ENCODE results near the gene COPG2. TPM values are rescaled to one million over a fixed set of nuclear protein-coding genes. Genes with fewer than 3 reads are reported as not detected.

The COPG2 gene
- total RNA-seq, 1 experiment from 2014 or later = 13.9 TPM

DNA sequence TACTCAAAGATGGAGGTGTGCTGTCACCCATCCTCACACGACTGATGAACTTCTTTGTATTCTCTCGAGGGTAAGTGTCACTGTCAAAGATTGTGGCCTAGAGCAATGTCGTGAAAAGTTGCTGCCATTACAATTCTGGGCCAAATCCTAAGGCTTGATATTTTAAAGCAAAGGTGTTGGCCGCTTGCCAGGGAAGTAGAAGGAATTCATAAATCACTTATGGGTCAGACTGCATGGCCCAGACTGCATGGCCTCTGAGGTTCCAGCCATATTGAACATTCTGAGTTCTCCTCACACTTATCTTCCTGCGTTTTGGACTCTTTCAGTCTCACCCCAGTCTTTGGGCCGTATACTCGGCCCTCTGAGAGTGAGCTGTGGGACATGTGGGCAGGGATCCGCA, 168.1 kb downstream of the COPG2 start:
- no TSS peak for BruUV-seq (replicated peaks)
- no peak overlapping the region for H3K27ac Mint-ChIP-seq (ENCODE audit: unreplicated experiment)
- Histone ChIP-seq H3K27me3 (replicated peaks; ENCODE audit: control insufficient read depth, insufficient read depth, low read length) (no peaks in the 10 kb centered on the region), H3K9me3 (no peaks in the 10 kb centered on the region), H3K4me1 (no peaks in the 10 kb centered on the region), H3K4me3 (ENCODE audit: low read depth, low read length) (no peak overlapping the region), H3K36me3 (ENCODE audit: control insufficient read depth, insufficient read depth, low read length) (peaks cover 2% of the 10 kb centered on the region; the same call in 1 of the 2 replicates)
- H3K36me3 Mint-ChIP-seq (ENCODE audit: insufficient read depth, unreplicated experiment) = peaks cover 85% of the 10 kb centered on the region
- H3K9me3 Mint-ChIP-seq (ENCODE audit: unreplicated experiment) = no peaks in the 10 kb centered on the region
- H3K4me3 Mint-ChIP-seq (ENCODE audit: unreplicated experiment) = no peak overlapping the region
- DNase-seq = no peak
- ChIA-PET CTCF (no interaction called here), POLR2A (no interaction called here)
- TF ChIP-seq, protein P1, sequence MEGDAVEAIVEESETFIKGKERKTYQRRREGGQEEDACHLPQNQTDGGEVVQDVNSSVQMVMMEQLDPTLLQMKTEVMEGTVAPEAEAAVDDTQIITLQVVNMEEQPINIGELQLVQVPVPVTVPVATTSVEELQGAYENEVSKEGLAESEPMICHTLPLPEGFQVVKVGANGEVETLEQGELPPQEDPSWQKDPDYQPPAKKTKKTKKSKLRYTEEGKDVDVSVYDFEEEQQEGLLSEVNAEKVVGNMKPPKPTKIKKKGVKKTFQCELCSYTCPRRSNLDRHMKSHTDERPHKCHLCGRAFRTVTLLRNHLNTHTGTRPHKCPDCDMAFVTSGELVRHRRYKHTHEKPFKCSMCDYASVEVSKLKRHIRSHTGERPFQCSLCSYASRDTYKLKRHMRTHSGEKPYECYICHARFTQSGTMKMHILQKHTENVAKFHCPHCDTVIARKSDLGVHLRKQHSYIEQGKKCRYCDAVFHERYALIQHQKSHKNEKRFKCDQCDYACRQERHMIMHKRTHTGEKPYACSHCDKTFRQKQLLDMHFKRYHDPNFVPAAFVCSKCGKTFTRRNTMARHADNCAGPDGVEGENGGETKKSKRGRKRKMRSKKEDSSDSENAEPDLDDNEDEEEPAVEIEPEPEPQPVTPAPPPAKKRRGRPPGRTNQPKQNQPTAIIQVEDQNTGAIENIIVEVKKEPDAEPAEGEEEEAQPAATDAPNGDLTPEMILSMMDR (IDR thresholded peaks at IDR 0.05; ENCODE audit: insufficient read depth in 1 of 2, low read depth in 1 of 2, low read length in 1 of 2, severe bottlenecking in 1 of 2, unreplicated experiment in 1 of 2) = no peak
- no peaks in the 10 kb centered on the region for H3K27me3 Mint-ChIP-seq (ENCODE audit: insufficient read depth, unreplicated experiment)
- H3K4me1 Mint-ChIP-seq (ENCODE audit: low read depth, unreplicated experiment) = no peaks in the 10 kb centered on the region
- intact Hi-C loops (cut with micrococcal nuclease; ENCODE audit: unreplicated experiment) = no loop called here

- Mint-ChIP-seq H3K4me1 (ENCODE audit: low read depth, unreplicated experiment) (peaks cover 13% of the 10 kb centered on the region), H3K27ac (ENCODE audit: unreplicated experiment) (no peak overlapping the region), H3K9me3 (ENCODE audit: unreplicated experiment) (no peaks in the 10 kb centered on the region), H3K27me3 (ENCODE audit: insufficient read depth, unreplicated experiment) (no peaks in the 10 kb centered on the region), H3K4me3 (ENCODE audit: unreplicated experiment) (no peak overlapping the region), H3K36me3 (ENCODE audit: insufficient read depth, unreplicated experiment) (peaks cover 55% of the 10 kb centered on the region)
- H3K9me3 ChIP-seq = 0 out of 2 replicates have a peak, but pooled peaks cover 3% of the 10 kb centered on the region
- ChIA-PET POLR2A (no interaction called here), CTCF (no interaction called here)
- BruUV-seq (replicated peaks) = no TSS peak
- peaks cover 27% of the 10 kb centered on the region for H3K4me1 ChIP-seq
- DNase-seq = no peak
- peaks cover 2% of the 10 kb centered on the region for H3K36me3 ChIP-seq (ENCODE audit: control insufficient read depth, insufficient read depth, low read length)
- intact Hi-C loops (cut with micrococcal nuclease; ENCODE audit: unreplicated experiment) = no loop called here
- H3K4me3 ChIP-seq (ENCODE audit: low read depth, low read length) = no peak overlapping the region
- TF ChIP-seq, protein P1 (IDR thresholded peaks at IDR 0.05; ENCODE audit: insufficient read depth in 1 of 2, low read depth in 1 of 2, low read length in 1 of 2, severe bottlenecking in 1 of 2, unreplicated experiment in 1 of 2) = no peak
- H3K27me3 ChIP-seq (replicated peaks; ENCODE audit: control insufficient read depth, insufficient read depth, low read length) = no peaks in the 10 kb centered on the region
Observed at GRCh38 chr7:130494431-130494858, 174.1 kb downstream of the COPG2 start.

GRCh38 chr7:130493275-130493873, 175.2 kb downstream of the COPG2 start:
- no peaks in the 10 kb centered on the region for H3K27me3 ChIP-seq (replicated peaks; ENCODE audit: control insufficient read depth, insufficient read depth, low read length)
- ChIA-PET CTCF (no interaction called here), POLR2A (no interaction called here)
- intact Hi-C loops (cut with micrococcal nuclease; ENCODE audit: unreplicated experiment) = no loop called here
- TF ChIP-seq, protein P1 (IDR thresholded peaks at IDR 0.05; ENCODE audit: insufficient read depth in 1 of 2, low read depth in 1 of 2, low read length in 1 of 2, severe bottlenecking in 1 of 2, unreplicated experiment in 1 of 2) = no peak
- H3K4me1 ChIP-seq = peaks cover 34% of the 10 kb centered on the region
- H3K4me1 Mint-ChIP-seq (ENCODE audit: low read depth, unreplicated experiment) = peaks cover 21% of the 10 kb centered on the region
- H3K9me3 ChIP-seq = 0 out of 2 replicates have a peak, but pooled peaks cover 3% of the 10 kb centered on the region
- no peaks in the 10 kb centered on the region for H3K27me3 Mint-ChIP-seq (ENCODE audit: insufficient read depth, unreplicated experiment)
- no peak overlapping the region for H3K27ac Mint-ChIP-seq (ENCODE audit: unreplicated experiment)
- peaks cover 51% of the 10 kb centered on the region for H3K36me3 Mint-ChIP-seq (ENCODE audit: insufficient read depth, unreplicated experiment)
- no peak overlapping the region for H3K4me3 Mint-ChIP-seq (ENCODE audit: unreplicated experiment)
- no peaks in the 10 kb centered on the region for H3K9me3 Mint-ChIP-seq (ENCODE audit: unreplicated experiment)
- no TSS peak for BruUV-seq (replicated peaks)
- H3K36me3 ChIP-seq (ENCODE audit: control insufficient read depth, insufficient read depth, low read length) = peaks cover 2% of the 10 kb centered on the region
- DNase-seq = no peak
- no peak overlapping the region for H3K4me3 ChIP-seq (ENCODE audit: low read depth, low read length)

Measured in Caco-2 (cell line).